ENCODE data around the gene CCNT2.
"Not testable (repeated sequence)": the region's sequence is repeated elsewhere in the genome, so short reads cannot be mapped to it uniquely, and the experiment has no call there.

The CCNT2 gene

GRCh38 chr2:134919341-134920210 is 954 bp downstream of the CCNT2 start:
- DNase-seq: peak; percentile 30

- DNase-seq: no peak
Observed at GRCh38 chr2:134924912-134925311, 6.3 kb downstream of the CCNT2 start.

GRCh38 chr2:134926231-134926931 is 7.8 kb downstream of the CCNT2 start:
- DNase-seq: no peak

GRCh38 chr2:134927195-134927594 is 8.6 kb downstream of the CCNT2 start:
- DNase-seq: no peak

GRCh38 chr2:134932864-134933526 is 14.4 kb downstream of the CCNT2 start:
- DNase-seq: no peak

- DNase-seq: no peak
Observed at GRCh38 chr2:134933732-134934131, 15.1 kb downstream of the CCNT2 start.

- DNase-seq: no peak
Observed at GRCh38 chr2:134934150-134934549, 15.5 kb downstream of the CCNT2 start.

GRCh38 chr2:134934641-134935040 is 16.0 kb downstream of the CCNT2 start:
- DNase-seq: peak; percentile 16

- no peak for DNase-seq
Observed at GRCh38 chr2:134936691-134937090, 18.1 kb downstream of the CCNT2 start.

GRCh38 chr2:134943540-134943939 is 24.9 kb downstream of the CCNT2 start:
- peak; percentile 87 for DNase-seq

GRCh38 chr2:134944975-134945374 is 26.4 kb downstream of the CCNT2 start:
- no peak for DNase-seq

- DNase-seq: no peak
Observed at GRCh38 chr2:134946073-134946472, 27.5 kb downstream of the CCNT2 start.

- DNase-seq: no peak
Observed at GRCh38 chr2:134949981-134950708, 31.5 kb downstream of the CCNT2 start.

- peak; percentile 12 for DNase-seq
Observed at GRCh38 chr2:134950886-134951285, 32.3 kb downstream of the CCNT2 start.

- DNase-seq: no peak
Observed at GRCh38 chr2:134952608-134953007, 34.0 kb downstream of the CCNT2 start.

- DNase-seq: no peak
Observed at GRCh38 chr2:134954065-134954464, 35.4 kb downstream of the CCNT2 start.

- no peak for DNase-seq
Observed at GRCh38 chr2:134955744-134956143, 37.1 kb downstream of the CCNT2 start.

- DNase-seq: no peak
Observed at GRCh38 chr2:134957477-134957876, 38.9 kb downstream of the CCNT2 start.

GRCh38 chr2:134967166-134967565 is 48.5 kb downstream of the CCNT2 start:
- DNase-seq: not testable (repeated sequence)

- no peak for DNase-seq
Observed at GRCh38 chr2:134973241-134974138, 54.9 kb downstream of the CCNT2 start.

GRCh38 chr2:134975281-134976009 is 56.8 kb downstream of the CCNT2 start:
- no peak for DNase-seq

Data from MV-4-11 (cell line).